ENCODE data around the gene PDLIM7.

DNA sequence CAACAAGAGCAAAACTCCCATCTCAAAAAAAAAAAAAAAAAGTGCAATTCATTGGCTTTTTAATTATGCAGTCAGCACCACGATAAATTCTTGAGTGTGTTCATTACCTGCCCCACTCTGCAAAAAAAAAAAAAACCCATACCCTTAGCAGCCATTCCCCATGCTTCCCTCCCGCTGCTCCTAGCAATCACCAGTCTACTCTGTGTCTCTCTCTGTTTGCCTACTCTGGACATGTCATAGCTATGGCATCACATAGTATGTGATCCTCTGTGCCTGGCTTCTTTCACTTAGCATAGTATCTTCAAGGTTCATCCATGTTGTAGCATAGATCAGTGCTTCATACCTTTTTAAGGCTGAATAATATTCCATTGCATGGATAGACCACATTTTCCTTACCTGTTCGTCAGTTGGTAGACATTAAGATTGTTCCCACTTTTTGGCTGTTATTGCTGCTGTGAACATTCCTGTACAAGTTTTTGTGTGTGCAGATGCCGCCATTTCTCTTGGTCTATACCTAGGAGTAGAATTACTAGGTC, 57.8 kb downstream of the PDLIM7 start:
- TF ChIP-seq NFIC (IDR thresholded peaks at IDR 0.05) = no peak
- TF ChIP-seq, protein P1, sequence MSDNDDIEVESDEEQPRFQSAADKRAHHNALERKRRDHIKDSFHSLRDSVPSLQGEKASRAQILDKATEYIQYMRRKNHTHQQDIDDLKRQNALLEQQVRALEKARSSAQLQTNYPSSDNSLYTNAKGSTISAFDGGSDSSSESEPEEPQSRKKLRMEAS (IDR thresholded peaks at IDR 0.05) = no peak
- TF ChIP-seq EP300 (IDR thresholded peaks at IDR 0.05; ENCODE audit: borderline replicate concordance) = no peak
- TF ChIP-seq, protein P2, sequence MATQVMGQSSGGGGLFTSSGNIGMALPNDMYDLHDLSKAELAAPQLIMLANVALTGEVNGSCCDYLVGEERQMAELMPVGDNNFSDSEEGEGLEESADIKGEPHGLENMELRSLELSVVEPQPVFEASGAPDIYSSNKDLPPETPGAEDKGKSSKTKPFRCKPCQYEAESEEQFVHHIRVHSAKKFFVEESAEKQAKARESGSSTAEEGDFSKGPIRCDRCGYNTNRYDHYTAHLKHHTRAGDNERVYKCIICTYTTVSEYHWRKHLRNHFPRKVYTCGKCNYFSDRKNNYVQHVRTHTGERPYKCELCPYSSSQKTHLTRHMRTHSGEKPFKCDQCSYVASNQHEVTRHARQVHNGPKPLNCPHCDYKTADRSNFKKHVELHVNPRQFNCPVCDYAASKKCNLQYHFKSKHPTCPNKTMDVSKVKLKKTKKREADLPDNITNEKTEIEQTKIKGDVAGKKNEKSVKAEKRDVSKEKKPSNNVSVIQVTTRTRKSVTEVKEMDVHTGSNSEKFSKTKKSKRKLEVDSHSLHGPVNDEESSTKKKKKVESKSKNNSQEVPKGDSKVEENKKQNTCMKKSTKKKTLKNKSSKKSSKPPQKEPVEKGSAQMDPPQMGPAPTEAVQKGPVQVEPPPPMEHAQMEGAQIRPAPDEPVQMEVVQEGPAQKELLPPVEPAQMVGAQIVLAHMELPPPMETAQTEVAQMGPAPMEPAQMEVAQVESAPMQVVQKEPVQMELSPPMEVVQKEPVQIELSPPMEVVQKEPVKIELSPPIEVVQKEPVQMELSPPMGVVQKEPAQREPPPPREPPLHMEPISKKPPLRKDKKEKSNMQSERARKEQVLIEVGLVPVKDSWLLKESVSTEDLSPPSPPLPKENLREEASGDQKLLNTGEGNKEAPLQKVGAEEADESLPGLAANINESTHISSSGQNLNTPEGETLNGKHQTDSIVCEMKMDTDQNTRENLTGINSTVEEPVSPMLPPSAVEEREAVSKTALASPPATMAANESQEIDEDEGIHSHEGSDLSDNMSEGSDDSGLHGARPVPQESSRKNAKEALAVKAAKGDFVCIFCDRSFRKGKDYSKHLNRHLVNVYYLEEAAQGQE (IDR thresholded peaks at IDR 0.05; ENCODE audit: low read depth) = no peak
- TF ChIP-seq TAF1 (IDR thresholded peaks at IDR 0.05; ENCODE audit: low read depth) = no peak
- no peak for TF ChIP-seq RAD21 (IDR thresholded peaks at IDR 0.05; ENCODE audit: low read depth)
- TF ChIP-seq TEAD4 (IDR thresholded peaks at IDR 0.05) = no peak
- TF ChIP-seq CREB1 (IDR thresholded peaks at IDR 0.05; ENCODE audit: low read depth) = no peak
- no peak for TF ChIP-seq EGR1 (IDR thresholded peaks at IDR 0.05)
- no peak for TF ChIP-seq YY1 (IDR thresholded peaks at IDR 0.05; ENCODE audit: low read depth)
